ENCODE results near the gene CDKN2A.

GRCh38 chr9:21927752-21928151, 66.4 kb downstream of the CDKN2A start:
- TF ChIP-seq CTCF (IDR thresholded peaks at IDR 0.05), result no peak
- no peak for TF ChIP-seq REST (IDR thresholded peaks at IDR 0.05; ENCODE audit: insufficient read depth in 1 of 2, low read depth in 2 of 2, low read length in 1 of 2)

Measured in Panc1 (cell line).